GM13976 (cell line): ENCODE results near the gene ADGRF5.

Experiments used
- DNase-seq: peaks from one replicate; pipeline ENCODE4 v3.0.0; 2012; ENCODE audit warnings: low spot score
- in situ Hi-C: fragments of 300-500 bp; cut with MboI; formaldehyde crosslinking; loops from one replicate; pipeline ENCODE4 v1.12.0; 2022; ENCODE audit warnings: low sequenced_read_pairs, mixed read lengths, inconsistent platforms; ENCODE audit not compliant: unreplicated experiment
- TF ChIP-seq, protein P1 (sequence below): IDR thresholded peaks from 2 replicates; pipeline ENCODE4 v1.5.1; 2012; ENCODE audit warnings: borderline replicate concordance, mild to moderate bottlenecking; ENCODE audit not compliant: insufficient read depth; ENCODE audit errors: extremely low read depth, missing control alignments, control extremely low read depth

The ADGRF5 gene

DNA sequence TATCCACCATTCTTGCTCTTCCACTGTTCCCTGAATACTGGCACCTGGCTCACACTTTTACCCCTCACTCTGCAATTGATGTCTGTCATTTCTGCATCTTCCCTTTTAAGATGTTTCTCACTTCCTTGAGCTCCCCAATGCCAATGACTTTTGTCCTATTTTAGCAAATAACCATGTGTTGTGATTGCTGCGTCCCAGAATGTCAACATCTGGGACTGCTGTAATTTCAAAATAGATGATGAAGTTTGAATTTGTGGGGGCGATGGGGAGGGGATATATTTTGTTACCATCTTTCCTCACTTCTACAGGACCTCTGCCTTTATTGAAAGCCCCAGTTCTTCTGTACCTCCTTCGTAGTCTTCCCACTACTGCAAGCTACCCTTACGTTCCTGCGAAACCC, 40.0 kb upstream of the ADGRF5 start:
- in situ Hi-C loops = no loop called here
- DNase-seq = no peak
- TF ChIP-seq, protein P1, sequence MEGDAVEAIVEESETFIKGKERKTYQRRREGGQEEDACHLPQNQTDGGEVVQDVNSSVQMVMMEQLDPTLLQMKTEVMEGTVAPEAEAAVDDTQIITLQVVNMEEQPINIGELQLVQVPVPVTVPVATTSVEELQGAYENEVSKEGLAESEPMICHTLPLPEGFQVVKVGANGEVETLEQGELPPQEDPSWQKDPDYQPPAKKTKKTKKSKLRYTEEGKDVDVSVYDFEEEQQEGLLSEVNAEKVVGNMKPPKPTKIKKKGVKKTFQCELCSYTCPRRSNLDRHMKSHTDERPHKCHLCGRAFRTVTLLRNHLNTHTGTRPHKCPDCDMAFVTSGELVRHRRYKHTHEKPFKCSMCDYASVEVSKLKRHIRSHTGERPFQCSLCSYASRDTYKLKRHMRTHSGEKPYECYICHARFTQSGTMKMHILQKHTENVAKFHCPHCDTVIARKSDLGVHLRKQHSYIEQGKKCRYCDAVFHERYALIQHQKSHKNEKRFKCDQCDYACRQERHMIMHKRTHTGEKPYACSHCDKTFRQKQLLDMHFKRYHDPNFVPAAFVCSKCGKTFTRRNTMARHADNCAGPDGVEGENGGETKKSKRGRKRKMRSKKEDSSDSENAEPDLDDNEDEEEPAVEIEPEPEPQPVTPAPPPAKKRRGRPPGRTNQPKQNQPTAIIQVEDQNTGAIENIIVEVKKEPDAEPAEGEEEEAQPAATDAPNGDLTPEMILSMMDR = no peak

GRCh38 chr6:46961232-46961631, 39.5 kb upstream of the ADGRF5 start:
- DNase-seq = no peak
- in situ Hi-C loops = no loop called here
- TF ChIP-seq, protein P1 = no peak

- DNase-seq = no peak
- in situ Hi-C loops = no loop called here
- TF ChIP-seq, protein P1 = no peak
Measured at GRCh38 chr6:46959419-46959818, 37.7 kb upstream of the ADGRF5 start.

GRCh38 chr6:46956409-46956808, 34.7 kb upstream of the ADGRF5 start:
- in situ Hi-C loops = no loop called here
- TF ChIP-seq, protein P1 = no peak
- no peak for DNase-seq

GRCh38 chr6:46954837-46955451, 33.2 kb upstream of the ADGRF5 start:
- DNase-seq = no peak
- TF ChIP-seq, protein P1 = no peak
- in situ Hi-C loops = no loop called here

GRCh38 chr6:46953921-46954320, 32.2 kb upstream of the ADGRF5 start:
- DNase-seq = no peak
- in situ Hi-C loops = no loop called here
- TF ChIP-seq, protein P1 = no peak
